Large intestine (tissue), 3 donors: ENCODE data around the gene GAS5. TPM values are rescaled to one million over a fixed set of nuclear protein-coding genes. Genes with fewer than 3 reads are reported as not detected.

Experiments
- DNase-seq, 2 donors: peaks; one replicate each; pipeline versions ENCODE4 v3.0.0 to v3.0.0-alpha.2; 2013
- H3K27ac ChIP-seq: one replicate; pipeline ENCODE4 v1.5.1; 2013; ENCODE audit warnings: low read length
- H3K27me3 ChIP-seq: 2 replicates; pipeline ENCODE4 v1.6.1; 2013; ENCODE audit warnings: low read length; ENCODE audit not compliant: control insufficient read depth, insufficient read depth
- H3K36me3 ChIP-seq: 2 replicates; pipeline ENCODE4 v1.6.1; 2013; ENCODE audit warnings: low read length; ENCODE audit not compliant: control insufficient read depth, insufficient read depth
- H3K4me1 ChIP-seq: one replicate; pipeline ENCODE4 v1.6.1; 2013; ENCODE audit warnings: low read length; ENCODE audit not compliant: control insufficient read depth, insufficient read depth
- H3K4me3 ChIP-seq: one replicate; pipeline ENCODE4 v1.5.1; 2013; ENCODE audit warnings: low read length
- H3K9me3 ChIP-seq: one replicate; pipeline ENCODE4 v1.6.1; 2013; ENCODE audit warnings: mild to moderate bottlenecking, low read depth, low read length, moderate library complexity; ENCODE audit not compliant: control insufficient read depth
- WGBS: methylation state at CpG from one replicate; pipeline ENCODE4 v1.1.5; 2013; ENCODE audit warnings: low lambda C conversion rate; ENCODE audit not compliant: insufficient coverage; 5-methylcytosine and 5-hydroxymethylcytosine counted together
- polyA plus RNA-seq: library from polyadenylated mRNA; unstranded; fragments of 120-200 nt; gene quantifications from one replicate; pipeline ENCODE4 v1.2.1, GENCODE V29; 2013

Gene GAS5
- polyA plus RNA-seq, 1 donor: 835 TPM

GRCh38 chr1:173852105-173852504 is 15.7 kb downstream of the GAS5 start:
- H3K27me3 ChIP-seq: no peaks in the 10 kb centered on the region
- H3K4me3 ChIP-seq: no peak overlapping the region
- no peaks in the 10 kb centered on the region for H3K9me3 ChIP-seq
- H3K27ac ChIP-seq: no peak overlapping the region
- no peaks in the 10 kb centered on the region for H3K4me1 ChIP-seq
- DNase-seq: no peak
- peaks cover 34% of the 10 kb centered on the region for H3K36me3 ChIP-seq
- WGBS: 80% methylated on average over 2 of the region's 4 CpGs

DNA sequence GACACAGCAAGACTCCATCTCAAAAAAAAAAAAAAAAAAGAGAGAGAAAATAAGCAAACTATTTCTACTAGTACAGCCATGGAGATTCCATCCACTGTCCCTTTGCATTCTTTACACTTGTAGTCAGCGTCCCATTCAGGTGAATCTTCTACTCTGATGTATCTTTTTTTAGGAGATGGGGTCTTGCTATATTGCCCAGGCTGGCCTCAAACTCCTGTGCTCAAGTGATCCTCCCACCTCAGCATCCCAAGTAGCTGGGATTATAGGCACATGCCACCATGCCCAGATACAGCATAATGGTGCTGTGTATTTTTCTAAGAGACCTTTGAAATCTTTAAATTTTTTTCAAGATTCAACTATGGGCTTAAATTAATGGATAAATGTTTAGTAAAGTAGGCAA is 35.0 kb downstream of the GAS5 start:
- no CpG with 5 or more reads among the region's 1 CpG for WGBS
- no peak for DNase-seq
- Histone ChIP-seq H3K4me1 (no peaks in the 10 kb centered on the region), H3K9me3 (no peaks in the 10 kb centered on the region), H3K27me3 (no peaks in the 10 kb centered on the region), H3K27ac (no peak overlapping the region), H3K36me3 (peaks cover 37% of the 10 kb centered on the region), H3K4me3 (no peak overlapping the region)

DNA sequence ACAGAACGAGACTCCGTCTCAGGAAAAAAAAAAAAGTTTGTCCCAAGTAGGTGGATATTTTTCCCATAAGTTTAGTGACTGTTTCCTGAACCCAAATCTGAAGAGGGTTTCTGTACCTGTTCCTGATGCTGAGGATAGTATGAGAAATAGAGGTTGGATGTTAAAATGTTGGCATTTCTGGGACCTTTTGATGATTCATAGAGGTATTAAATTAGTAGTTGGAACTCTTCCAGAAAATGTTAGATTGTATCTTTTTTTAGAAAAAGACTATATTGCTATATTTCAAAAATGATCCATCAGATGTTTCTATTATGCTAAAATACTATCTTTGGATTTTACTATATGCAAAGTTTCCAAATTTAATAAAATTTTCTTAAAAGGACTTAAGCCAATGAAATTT is 40.2 kb downstream of the GAS5 start:
- peaks cover 7% of the 10 kb centered on the region for H3K36me3 ChIP-seq
- DNase-seq: no peak
- peaks cover 6% of the 10 kb centered on the region for H3K4me1 ChIP-seq
- no peak overlapping the region for H3K4me3 ChIP-seq
- no peak overlapping the region for H3K27ac ChIP-seq
- H3K9me3 ChIP-seq: no peaks in the 10 kb centered on the region
- WGBS: no CpG with 5 or more reads among the region's 2 CpGs
- no peaks in the 10 kb centered on the region for H3K27me3 ChIP-seq

GRCh38 chr1:173824315-173825081 is 43.3 kb downstream of the GAS5 start, which contains the start of the genes CENPL and DARS2:
TSS of gene CENPL (minus strand) at chr1:173824883. CDS start at chr1:173811299, 13,584 bp downstream.
TSS of gene DARS2 (plus strand) at chr1:173824673. CDS start at chr1:173825230, 557 bp downstream.
- Histone ChIP-seq H3K9me3 (no peaks in the 10 kb centered on the region), H3K27me3 (no peaks in the 10 kb centered on the region), H3K36me3 (no peaks in the 10 kb centered on the region), H3K27ac (peak within 1 kb of the TSS; percentile 92), H3K4me3 (peak within 1 kb of the TSS; percentile 73), H3K4me1 (peaks cover 6% of the 10 kb centered on the region)
- WGBS: no CpG with 5 or more reads among the region's 55 CpGs
- peak; percentile 96 to 99 for DNase-seq

- H3K4me1 ChIP-seq: peaks cover 6% of the 10 kb centered on the region
- H3K27ac ChIP-seq: peak overlapping the region; percentile 92
- no CpG with 5 or more reads among the region's 25 CpGs for WGBS
- H3K9me3 ChIP-seq: no peaks in the 10 kb centered on the region
- H3K36me3 ChIP-seq: no peaks in the 10 kb centered on the region
- DNase-seq: no peak
- peak overlapping the region; percentile 73 for H3K4me3 ChIP-seq
- no peaks in the 10 kb centered on the region for H3K27me3 ChIP-seq
These were observed 43.9 kb downstream of the GAS5 start for GRCh38 chr1:173823781-173824314.

DNA sequence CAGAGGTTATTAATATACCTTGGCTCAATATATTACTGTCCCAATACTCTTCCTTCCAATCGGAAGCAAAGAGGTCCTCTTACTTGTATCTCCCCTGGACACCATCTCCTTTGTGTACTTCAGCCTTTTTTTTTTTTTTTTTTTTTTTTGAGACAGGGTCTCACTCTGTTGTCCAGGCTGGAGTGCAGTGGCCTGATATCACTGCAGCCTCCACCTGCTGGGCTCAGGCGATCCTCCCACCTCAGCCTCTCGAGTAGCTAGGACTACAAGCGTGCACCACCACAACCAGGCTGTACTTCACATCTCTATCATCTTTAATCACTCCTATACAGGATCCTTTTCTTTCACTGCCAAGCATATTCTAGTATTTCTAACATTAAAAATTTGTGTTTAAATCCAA is 46.1 kb downstream of the GAS5 start:
- no peak for DNase-seq
- Histone ChIP-seq H3K4me1 (peaks cover 6% of the 10 kb centered on the region), H3K27me3 (no peaks in the 10 kb centered on the region), H3K4me3 (no peak overlapping the region), H3K36me3 (peaks cover 3% of the 10 kb centered on the region), H3K9me3 (no peaks in the 10 kb centered on the region), H3K27ac (no peak overlapping the region)
- 100% methylated on average over 2 of the region's 4 CpGs for WGBS

DNA sequence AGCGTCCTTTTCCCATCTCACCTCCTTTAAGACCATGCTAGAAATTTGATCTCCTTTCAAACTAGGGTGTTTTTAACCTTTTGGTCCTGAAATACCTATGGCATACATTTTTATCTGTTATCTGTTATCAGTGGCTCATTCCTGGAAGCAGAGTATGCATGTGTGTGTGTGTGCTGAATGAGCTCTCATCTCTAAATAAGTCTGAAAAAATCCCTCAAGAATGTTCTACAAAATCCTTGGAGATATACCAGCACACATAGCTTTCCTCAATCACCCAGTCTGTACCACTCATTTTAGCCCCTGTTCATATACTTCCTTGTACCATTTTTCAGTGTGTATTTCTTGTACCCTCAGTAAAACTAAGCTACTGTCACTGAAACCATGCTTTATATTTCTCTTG is 49.3 kb downstream of the GAS5 start:
- Histone ChIP-seq H3K4me3 (no peak overlapping the region), H3K4me1 (peaks cover 5% of the 10 kb centered on the region), H3K27ac (no peak overlapping the region), H3K36me3 (peaks cover 3% of the 10 kb centered on the region), H3K9me3 (no peaks in the 10 kb centered on the region), H3K27me3 (no peaks in the 10 kb centered on the region)
- DNase-seq: no peak
- WGBS: 70% methylated on average over 1 of the region's 1 CpG

Other genes with a start within 250 kb of the GAS5 start
- gene TEX50, start 232.7 kb downstream of the GAS5 start, polyA plus RNA-seq: not detected
- gene ANKRD45, start 198.1 kb downstream of the GAS5 start, polyA plus RNA-seq: 0.34 TPM
- gene KLHL20, start 153.0 kb downstream of the GAS5 start, polyA plus RNA-seq: 18.8 TPM
- gene DARS2, start 43.3 kb downstream of the GAS5 start, polyA plus RNA-seq: 23.6 TPM
- 7.0 TPM for gene CENPL, start 43.1 kb downstream of the GAS5 start, polyA plus RNA-seq
- 4.1 TPM for gene ZBTB37, start 391 bp upstream of the GAS5 start, polyA plus RNA-seq
- gene SERPINC1, start 49.3 kb upstream of the GAS5 start, polyA plus RNA-seq: 0.54 TPM
- gene RC3H1, start 154.4 kb upstream of the GAS5 start, polyA plus RNA-seq: 12.8 TPM